HL-60 (cell line): Measurements from ENCODE around the gene SDHC.

Experiments used
- DNase-seq, 2 experiments: peaks; one replicate each; pipeline ENCODE4 v3.0.0-alpha.2; 2010 to 2020; ENCODE audit warnings: low read depth in 1 of 2, low spot score in 1 of 2
- H3K27ac ChIP-seq: fragments of 250-450 bp; sonication (Bioruptor Pico); replicated peaks from 2 replicates; pipeline ENCODE4 v1.5.1; 2020; ENCODE audit warnings: mild to moderate bottlenecking, moderate library complexity
- H3K27me3 ChIP-seq: fragments of 250-450 bp; sonication (Bioruptor Pico); 2 replicates; pipeline ENCODE4 v1.5.1; 2021; ENCODE audit warnings: mild to moderate bottlenecking, moderate library complexity; ENCODE audit not compliant: insufficient read depth, poor library complexity, severe bottlenecking
- H3K4me3 ChIP-seq: replicated peaks from 2 replicates; pipeline ENCODE4 v1.5.1; 2011; ENCODE audit warnings: mild to moderate bottlenecking, control low read depth, low read length; ENCODE audit not compliant: insufficient read depth
- CTCF ChIP-seq: IDR thresholded peaks from one replicate; pipeline ENCODE4 v1.5.1; 2011; ENCODE audit warnings: low read length, control low read depth, inconsistent platforms; ENCODE audit not compliant: insufficient read depth
- GABPA ChIP-seq: IDR thresholded peaks from 2 replicates; pipeline ENCODE4 v1.6.1; 2012; ENCODE audit warnings: low read depth
- POLR2AphosphoS5 ChIP-seq: IDR thresholded peaks from 2 replicates; pipeline ENCODE4 v1.6.1; 2012; ENCODE audit warnings: low read depth
- REST ChIP-seq: IDR thresholded peaks from 2 replicates; pipeline ENCODE4 v1.6.1; 2012; ENCODE audit warnings: low read depth; ENCODE audit not compliant: insufficient replicate concordance
- SPI1 ChIP-seq: IDR thresholded peaks from 2 replicates; pipeline ENCODE4 v1.6.1; 2012; ENCODE audit warnings: low read depth, mild to moderate bottlenecking, borderline replicate concordance

The SDHC gene

GRCh38 chr1:161305867-161306519, 8.2 kb upstream of the SDHC start:
- Histone ChIP-seq H3K4me3 (peak overlapping the region; percentile 69), H3K27ac (peak overlapping the region; percentile 95), H3K27me3 (no peaks in the 10 kb centered on the region)
- TF ChIP-seq REST (peak; percentile 67), GABPA (peak; percentile 77), POLR2AphosphoS5 (peak; percentile 90), SPI1 (peak; percentile 60; the same call in 1 of the 2 replicates), CTCF (no peak)
- peak; percentile 98 to 99 for DNase-seq

GRCh38 chr1:161307230-161307768, 6.9 kb upstream of the SDHC start:
- H3K4me3 ChIP-seq = peak overlapping the region; percentile 34
- DNase-seq = peak; percentile 71 to 83
- H3K27ac ChIP-seq = peak overlapping the region; percentile 95
- H3K27me3 ChIP-seq = no peaks in the 10 kb centered on the region
- TF ChIP-seq REST (no peak), SPI1 (peak; percentile 55; the same call in 1 of the 2 replicates)

GRCh38 chr1:161307892-161308638, 6.1 kb upstream of the SDHC start:
- no peak for TF ChIP-seq SPI1
- no peak for TF ChIP-seq REST
- no peak for TF ChIP-seq CTCF
- TF ChIP-seq POLR2AphosphoS5 = no peak
- no peak for TF ChIP-seq GABPA
- no peak overlapping the region for H3K4me3 ChIP-seq
- no peak for DNase-seq
- no peaks in the 10 kb centered on the region for H3K27me3 ChIP-seq
- H3K27ac ChIP-seq = peak overlapping the region; percentile 95
